Measurements from ENCODE around the gene MFAP3.

Gene MFAP3

GRCh38 chr5:154031937-154032489 is 6.8 kb upstream of the MFAP3 start:
- Mint-ChIP-seq H3K27ac (ENCODE audit: low read depth) (peak overlapping the region; percentile 15), H3K9me3 (no peaks in the 10 kb centered on the region), H3K4me1 (peaks cover 9% of the 10 kb centered on the region), H3K36me3 (ENCODE audit: insufficient read depth) (peaks cover 10% of the 10 kb centered on the region), H3K4me3 (no peak overlapping the region), H3K27me3 (no peaks in the 10 kb centered on the region)
- DNase-seq (ENCODE audit: low spot score in 2 of 2) (no peak), ATAC-seq (replicated peaks; ENCODE audit: extremely low read depth, poor library complexity, severe bottlenecking) (no peak)

DNA sequence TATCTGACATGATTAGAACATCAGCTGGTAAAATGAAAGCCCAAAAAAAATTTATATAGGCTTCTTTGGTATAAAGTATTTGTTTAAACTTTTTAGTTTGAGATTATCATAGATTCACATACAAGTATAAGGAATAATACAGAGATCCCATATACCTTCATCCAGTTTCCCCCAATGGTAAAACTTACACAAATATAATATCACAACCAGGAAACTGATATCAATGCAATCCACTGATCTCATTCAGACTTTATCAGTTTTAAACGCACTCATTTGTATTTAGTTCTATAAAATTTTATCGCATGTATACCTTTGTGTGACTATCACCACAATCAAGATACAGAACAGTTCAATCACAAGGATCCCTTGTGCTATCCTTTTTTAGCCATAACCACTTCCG is 3.8 kb upstream of the MFAP3 start:
- H3K9me3 Mint-ChIP-seq = no peaks in the 10 kb centered on the region

DNA sequence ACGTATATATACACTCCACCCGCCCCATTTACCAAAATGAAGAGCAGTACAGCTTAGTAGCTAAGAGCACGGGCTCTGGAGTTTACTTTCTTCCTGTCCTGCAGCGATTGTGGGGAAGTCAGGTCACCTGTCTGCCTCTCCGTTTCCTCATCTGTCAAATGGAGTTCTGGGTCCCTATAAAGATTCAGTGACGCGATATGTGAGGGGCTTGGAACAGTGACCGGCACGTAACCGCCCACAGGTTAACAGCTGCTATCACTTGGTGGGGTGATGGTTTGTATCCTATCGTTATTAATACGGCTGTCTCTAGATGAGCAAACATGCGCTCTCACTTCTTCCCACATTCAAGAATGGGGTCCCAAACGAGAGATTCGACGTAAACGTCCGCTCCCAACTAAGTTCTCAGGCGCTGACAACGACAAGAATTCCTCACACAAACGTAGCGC is 483 bp upstream of the MFAP3 start:
- peak; percentile 45 for ATAC-seq (replicated peaks; ENCODE audit: extremely low read depth, poor library complexity, severe bottlenecking)
- Mint-ChIP-seq H3K36me3 (ENCODE audit: insufficient read depth) (peaks cover 12% of the 10 kb centered on the region), H3K27me3 (no peaks in the 10 kb centered on the region), H3K9me3 (no peaks in the 10 kb centered on the region), H3K4me1 (peaks cover 44% of the 10 kb centered on the region), H3K4me3 (peak overlapping the region; percentile 95), H3K27ac (ENCODE audit: low read depth) (peak overlapping the region; percentile 97)
- DNase-seq (ENCODE audit: low spot score in 2 of 2) = no peak

More for the DNA sequence above, 3.8 kb upstream of the MFAP3 start:
- Mint-ChIP-seq H3K27me3 (no peaks in the 10 kb centered on the region), H3K4me3 (no peak overlapping the region), H3K4me1 (peaks cover 30% of the 10 kb centered on the region), H3K36me3 (ENCODE audit: insufficient read depth) (peaks cover 9% of the 10 kb centered on the region), H3K27ac (ENCODE audit: low read depth) (no peak overlapping the region)
- ATAC-seq (replicated peaks; ENCODE audit: extremely low read depth, poor library complexity, severe bottlenecking) = no peak
- DNase-seq (ENCODE audit: low spot score in 2 of 2) = no peak

DNA sequence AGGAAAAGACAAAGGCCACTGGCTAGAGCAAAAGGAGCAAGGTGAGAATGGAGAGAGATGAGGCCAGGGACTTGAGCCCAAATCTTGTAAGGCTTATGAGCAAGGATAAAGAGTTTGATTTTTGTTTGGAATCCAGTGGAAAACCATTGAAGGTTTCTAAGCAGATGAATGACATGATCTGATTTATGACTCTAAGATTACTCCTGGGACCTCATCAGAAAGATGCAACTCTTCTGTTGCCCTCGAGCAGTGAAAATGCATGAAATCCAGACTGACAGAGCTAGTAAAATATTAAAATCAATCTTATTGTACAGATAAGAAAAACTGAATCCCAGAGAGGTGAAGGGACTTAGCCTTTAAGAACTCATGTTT is 677 bp downstream of the MFAP3 start:
- ATAC-seq (replicated peaks; ENCODE audit: extremely low read depth, poor library complexity, severe bottlenecking) (no peak), DNase-seq (ENCODE audit: low spot score in 2 of 2) (no peak)
- Mint-ChIP-seq H3K27me3 (no peaks in the 10 kb centered on the region), H3K36me3 (ENCODE audit: insufficient read depth) (peaks cover 12% of the 10 kb centered on the region), H3K4me1 (peaks cover 55% of the 10 kb centered on the region), H3K27ac (ENCODE audit: low read depth) (peak overlapping the region; percentile 97), H3K9me3 (no peaks in the 10 kb centered on the region), H3K4me3 (peak overlapping the region; percentile 95)

GRCh38 chr5:154042766-154043165 is 4.0 kb downstream of the MFAP3 start:
- DNase-seq (ENCODE audit: low spot score in 2 of 2) (no peak), ATAC-seq (replicated peaks; ENCODE audit: extremely low read depth, poor library complexity, severe bottlenecking) (no peak)
- Mint-ChIP-seq H3K36me3 (ENCODE audit: insufficient read depth) (peaks cover 17% of the 10 kb centered on the region), H3K4me1 (peaks cover 80% of the 10 kb centered on the region), H3K27me3 (no peaks in the 10 kb centered on the region), H3K4me3 (no peak overlapping the region), H3K27ac (ENCODE audit: low read depth) (no peak overlapping the region), H3K9me3 (no peaks in the 10 kb centered on the region)

DNA sequence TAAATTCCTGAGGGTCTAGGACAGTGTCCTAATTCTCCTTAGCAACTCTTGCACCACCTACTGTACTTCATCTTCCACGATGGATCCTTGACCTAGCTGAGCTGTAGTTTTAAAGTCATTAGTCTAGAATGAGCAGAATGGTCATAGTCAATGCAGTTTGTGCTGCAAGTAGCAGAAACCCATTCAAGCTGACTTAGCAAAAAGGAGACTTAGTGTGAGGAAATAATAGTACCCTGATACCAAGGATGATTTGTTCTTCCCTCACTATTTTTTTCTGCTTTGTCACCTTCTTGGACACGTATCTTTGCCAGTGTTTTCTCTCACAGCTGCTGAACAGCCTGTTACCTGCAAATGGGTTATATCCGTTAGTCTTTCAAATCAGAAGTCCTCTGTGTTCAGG is 5.3 kb downstream of the MFAP3 start:
- H3K9me3 Mint-ChIP-seq = no peaks in the 10 kb centered on the region
- ATAC-seq (replicated peaks; ENCODE audit: extremely low read depth, poor library complexity, severe bottlenecking) = no peak
- peaks cover 78% of the 10 kb centered on the region for H3K4me1 Mint-ChIP-seq
- DNase-seq (ENCODE audit: low spot score in 2 of 2) = no peak
- H3K36me3 Mint-ChIP-seq (ENCODE audit: insufficient read depth) = peaks cover 8% of the 10 kb centered on the region
- H3K4me3 Mint-ChIP-seq = no peak overlapping the region
- no peaks in the 10 kb centered on the region for H3K27me3 Mint-ChIP-seq
- no peak overlapping the region for H3K27ac Mint-ChIP-seq (ENCODE audit: low read depth)

DNA sequence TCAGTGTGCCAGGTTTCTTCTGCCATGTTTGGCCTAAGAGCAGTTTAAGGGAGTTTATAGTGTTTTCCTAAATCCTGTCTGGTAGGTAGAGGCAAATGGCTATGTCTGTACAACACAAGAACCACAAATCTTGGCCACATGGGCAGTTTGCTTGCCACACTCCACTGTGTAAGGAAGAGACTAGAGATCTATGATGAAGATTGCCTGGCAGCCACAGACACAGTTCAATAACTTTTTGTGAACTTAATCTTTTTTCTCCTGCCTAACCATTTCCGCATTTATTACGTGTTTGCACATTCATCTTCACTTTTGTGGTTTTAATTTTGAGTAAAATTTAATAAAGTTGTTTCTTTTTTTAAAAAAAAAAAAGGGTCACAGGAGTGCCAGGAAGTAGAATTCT is 5.8 kb downstream of the MFAP3 start:
- H3K4me3 Mint-ChIP-seq = no peak overlapping the region
- peak overlapping the region; percentile 29 for H3K27ac Mint-ChIP-seq (ENCODE audit: low read depth)
- H3K4me1 Mint-ChIP-seq = peaks cover 78% of the 10 kb centered on the region
- DNase-seq (ENCODE audit: low spot score in 2 of 2) = no peak
- no peaks in the 10 kb centered on the region for H3K9me3 Mint-ChIP-seq
- no peak for ATAC-seq (replicated peaks; ENCODE audit: extremely low read depth, poor library complexity, severe bottlenecking)
- peaks cover 8% of the 10 kb centered on the region for H3K36me3 Mint-ChIP-seq (ENCODE audit: insufficient read depth)
- H3K27me3 Mint-ChIP-seq = no peaks in the 10 kb centered on the region

GRCh38 chr5:154046486-154046885 is 7.7 kb downstream of the MFAP3 start:
- Mint-ChIP-seq H3K36me3 (ENCODE audit: insufficient read depth) (peaks cover 16% of the 10 kb centered on the region), H3K4me3 (no peak overlapping the region), H3K9me3 (no peaks in the 10 kb centered on the region), H3K4me1 (peaks cover 72% of the 10 kb centered on the region), H3K27ac (ENCODE audit: low read depth) (peak overlapping the region; percentile 76), H3K27me3 (no peaks in the 10 kb centered on the region)
- no peak for DNase-seq (ENCODE audit: low spot score in 2 of 2)
- ATAC-seq (replicated peaks; ENCODE audit: extremely low read depth, poor library complexity, severe bottlenecking) = no peak

GRCh38 chr5:154047324-154047723 is 8.6 kb downstream of the MFAP3 start:
- Mint-ChIP-seq H3K4me1 (peaks cover 65% of the 10 kb centered on the region), H3K36me3 (ENCODE audit: insufficient read depth) (peaks cover 16% of the 10 kb centered on the region), H3K9me3 (no peaks in the 10 kb centered on the region), H3K27ac (ENCODE audit: low read depth) (peak overlapping the region; percentile 76), H3K4me3 (peak overlapping the region; percentile 2), H3K27me3 (no peaks in the 10 kb centered on the region)
- no peak for DNase-seq (ENCODE audit: low spot score in 2 of 2)
- no peak for ATAC-seq (replicated peaks; ENCODE audit: extremely low read depth, poor library complexity, severe bottlenecking)

DNA sequence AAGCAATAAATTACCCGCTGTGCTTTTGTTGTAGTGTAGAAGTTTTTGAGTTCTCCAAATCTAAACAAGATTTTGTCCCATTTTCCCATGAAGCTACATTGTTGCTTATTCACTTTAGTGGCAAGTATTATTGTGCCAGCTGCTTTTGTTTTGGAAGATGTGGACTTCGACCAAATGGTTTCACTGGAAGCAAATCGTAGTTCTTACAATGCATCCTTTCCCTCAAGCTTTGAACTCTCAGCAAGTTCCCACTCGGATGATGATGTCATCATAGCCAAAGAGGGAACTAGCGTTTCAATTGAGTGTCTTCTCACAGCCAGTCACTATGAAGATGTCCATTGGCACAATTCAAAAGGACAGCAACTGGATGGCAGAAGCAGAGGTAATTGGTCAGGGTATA is 10.9 kb downstream of the MFAP3 start:
- peak overlapping the region; percentile 23 for H3K27ac Mint-ChIP-seq (ENCODE audit: low read depth)
- no peaks in the 10 kb centered on the region for H3K9me3 Mint-ChIP-seq
- ATAC-seq (replicated peaks; ENCODE audit: extremely low read depth, poor library complexity, severe bottlenecking) (no peak), DNase-seq (ENCODE audit: low spot score in 2 of 2) (no peak)
- no peak overlapping the region for H3K4me3 Mint-ChIP-seq
- H3K4me1 Mint-ChIP-seq = peaks cover 48% of the 10 kb centered on the region
- peaks cover 26% of the 10 kb centered on the region for H3K36me3 Mint-ChIP-seq (ENCODE audit: insufficient read depth)
- H3K27me3 Mint-ChIP-seq = no peaks in the 10 kb centered on the region

DNA sequence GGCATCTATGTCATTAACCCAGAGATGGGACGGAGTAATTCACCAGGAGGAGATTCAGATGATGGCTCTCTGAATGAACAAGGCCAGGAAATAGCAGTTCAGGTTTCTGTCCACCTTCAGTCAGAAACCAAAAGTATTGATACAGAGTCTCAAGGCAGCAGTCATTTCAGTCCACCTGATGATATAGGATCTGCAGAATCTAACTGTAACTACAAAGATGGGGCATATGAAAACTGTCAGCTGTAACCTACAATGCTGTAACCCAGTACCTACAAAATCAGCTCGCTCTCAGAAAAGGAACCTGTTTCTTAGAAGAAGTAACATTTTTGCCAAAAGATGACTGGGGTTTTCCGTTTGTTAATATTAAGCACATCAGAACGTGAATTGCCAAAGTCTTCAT is 14.7 kb downstream of the MFAP3 start:
- ATAC-seq (replicated peaks; ENCODE audit: extremely low read depth, poor library complexity, severe bottlenecking) (no peak), DNase-seq (ENCODE audit: low spot score in 2 of 2) (no peak)
- Mint-ChIP-seq H3K4me1 (peaks cover 38% of the 10 kb centered on the region), H3K36me3 (ENCODE audit: insufficient read depth) (peaks cover 29% of the 10 kb centered on the region), H3K9me3 (no peaks in the 10 kb centered on the region), H3K27ac (ENCODE audit: low read depth) (no peak overlapping the region), H3K27me3 (no peaks in the 10 kb centered on the region), H3K4me3 (no peak overlapping the region)

DNA sequence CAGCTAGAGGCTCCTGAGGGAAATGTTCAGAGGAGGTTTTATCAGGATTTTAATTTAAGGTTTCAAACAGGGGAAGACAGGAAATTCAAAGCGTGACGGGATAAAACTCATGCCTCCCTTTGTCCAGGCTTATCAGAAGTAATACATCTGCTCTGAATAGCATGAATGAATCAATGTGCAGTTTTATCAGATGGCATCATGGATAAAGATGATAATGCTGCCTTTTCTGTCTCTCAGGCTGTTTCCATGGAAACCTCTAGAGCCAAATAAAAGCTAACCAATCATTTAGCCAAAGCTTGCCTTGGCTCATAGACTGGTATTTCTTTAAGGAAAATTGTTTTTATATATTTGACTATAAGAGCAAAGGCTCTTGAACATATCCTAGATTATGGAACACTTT is 16.4 kb downstream of the MFAP3 start:
- Mint-ChIP-seq H3K4me3 (no peak overlapping the region), H3K36me3 (ENCODE audit: insufficient read depth) (peaks cover 25% of the 10 kb centered on the region), H3K27me3 (no peaks in the 10 kb centered on the region), H3K27ac (ENCODE audit: low read depth) (no peak overlapping the region), H3K9me3 (no peaks in the 10 kb centered on the region), H3K4me1 (peaks cover 39% of the 10 kb centered on the region)
- DNase-seq (ENCODE audit: low spot score in 2 of 2) (no peak), ATAC-seq (replicated peaks; ENCODE audit: extremely low read depth, poor library complexity, severe bottlenecking) (no peak)

GRCh38 chr5:154058055-154059038 is 19.6 kb downstream of the MFAP3 start:
- H3K4me1 Mint-ChIP-seq = peaks cover 39% of the 10 kb centered on the region
- DNase-seq (ENCODE audit: low spot score in 2 of 2) = no peak
- peak overlapping the region; percentile 23 for H3K4me3 Mint-ChIP-seq
- peak; percentile 32 for ATAC-seq (replicated peaks; ENCODE audit: extremely low read depth, poor library complexity, severe bottlenecking)
- H3K27ac Mint-ChIP-seq (ENCODE audit: low read depth) = peak overlapping the region; percentile 24
- peaks cover 15% of the 10 kb centered on the region for H3K36me3 Mint-ChIP-seq (ENCODE audit: insufficient read depth)
- no peaks in the 10 kb centered on the region for H3K27me3 Mint-ChIP-seq
- H3K9me3 Mint-ChIP-seq = no peaks in the 10 kb centered on the region

Data from central memory CD8-positive, alpha-beta T cell (primary cell).